B cell (primary cell): ENCODE measurements around the gene NOD2. TPM values are rescaled to one million over a fixed set of nuclear protein-coding genes. Genes with fewer than 3 reads are reported as not detected.

ENCODE experiments used
- ATAC-seq: fragments of 200-7000 bp; cut with Tn5 transposase; one replicate; pipeline ENCODE4 v1.10.0; 2021; ENCODE audit warnings: low read depth, mild to moderate bottlenecking, moderate number of reproducible peaks, moderate library complexity
- CTCF ChIA-PET: fragments of 350-600 bp; sonication (Branson Sonifier 250); formaldehyde crosslinking; loops from one replicate; lab custom pipeline; 2021; ENCODE audit warnings: antibody characterized with exemption, inconsistent platforms; lab: Charles Lee
- POLR2A ChIA-PET: fragments of 350-600 bp; sonication (Branson Sonifier 250); formaldehyde crosslinking; loops from one replicate; lab custom pipeline; 2021; ENCODE audit warnings: antibody characterized with exemption; lab: Charles Lee
- DNase-seq: peaks from one replicate; pipeline ENCODE4 v3.0.0; 2013
- H2AFZ ChIP-seq: 2 replicates; pipeline ENCODE4 v1.6.1; 2012; ENCODE audit warnings: mild to moderate bottlenecking, low read depth, low read length; ENCODE audit not compliant: insufficient read depth, poor library complexity, severe bottlenecking
- H3K27ac ChIP-seq, 2 donors: 1 replicate in 1 of 2; 2 replicates in 1 of 2; pipeline ENCODE4 v1.5.1; 2012 to 2013; ENCODE audit warnings: low read length in 2 of 2, mild to moderate bottlenecking in 2 of 2, moderate library complexity in 1 of 2
- H3K27me3 ChIP-seq, 4 experiments: fragments of 200-600 bp in 1 of 4; sonication (generic) in 1 of 4; replicated peaks in 1 of 4; 1 replicate in 2 of 4; 2 replicates in 2 of 4; pipeline versions ENCODE4 v1.6.1 to v1.7.0; 2013 to 2016; ENCODE audit warnings: low read length in 3 of 4, mild to moderate bottlenecking in 2 of 4, mixed read lengths in 1 of 4, moderate library complexity in 1 of 4; ENCODE audit not compliant: insufficient read depth in 4 of 4, control insufficient read depth in 3 of 4; ENCODE audit errors: control extremely low read depth in 1 of 4
- H3K36me3 ChIP-seq, 2 experiments: replicated peaks in 1 of 2; 1 replicate in 1 of 2; 2 replicates in 1 of 2; pipeline versions ENCODE4 v1.6.1 to v1.7.1; 2013; ENCODE audit warnings: low read length in 1 of 2; ENCODE audit not compliant: insufficient read depth in 2 of 2, control insufficient read depth in 1 of 2; ENCODE audit errors: control extremely low read depth in 1 of 2, extremely low read depth in 1 of 2
- H3K4me1 ChIP-seq, 2 donors: fragments of 200-600 bp in 1 of 2; sonication (generic) in 1 of 2; 1 replicate in 1 of 2; 2 replicates in 1 of 2; pipeline versions ENCODE4 v1.5.1 to v1.6.1; 2013 to 2017; ENCODE audit warnings: low read length in 2 of 2; ENCODE audit not compliant: control insufficient read depth in 2 of 2, insufficient read depth in 2 of 2
- H3K4me2 ChIP-seq: replicated peaks from 2 replicates; pipeline ENCODE3; 2012; ENCODE audit warnings: mild to moderate bottlenecking, low read depth, low read length; ENCODE audit not compliant: poor library complexity, severe bottlenecking
- H3K4me3 ChIP-seq, 5 experiments: fragments of 200-600 bp in 1 of 5; sonication (generic) in 1 of 5; 1 replicate in 3 of 5; 2 replicates in 2 of 5; pipeline versions ENCODE4 v1.5.1 to v1.7.0; 2011 to 2016; ENCODE audit warnings: low read length in 4 of 5, mild to moderate bottlenecking in 4 of 5, low read depth in 2 of 5, control low read depth in 1 of 5, moderate library complexity in 1 of 5; ENCODE audit not compliant: insufficient read depth in 1 of 5; ENCODE audit errors: control extremely low read depth in 1 of 5, extremely low read depth in 1 of 5
- H3K79me2 ChIP-seq: fragments of 200-600 bp; sonication (generic); one replicate; pipeline ENCODE4 v1.6.0; 2016; ENCODE audit warnings: low read length; ENCODE audit not compliant: control insufficient read depth, insufficient read depth
- H3K9ac ChIP-seq: fragments of 200-600 bp; sonication (generic); 2 replicates; pipeline ENCODE4 v1.6.1; 2017; ENCODE audit warnings: mild to moderate bottlenecking, low read length, moderate library complexity
- H3K9me3 ChIP-seq, 3 donors: one replicate each; pipeline versions ENCODE4 v1.6.1 to v1.7.1; 2013; ENCODE audit warnings: low read length in 2 of 3; ENCODE audit not compliant: control insufficient read depth in 2 of 3, insufficient read depth in 1 of 3; ENCODE audit errors: control extremely low read depth in 1 of 3
- H4K20me1 ChIP-seq: 2 replicates; pipeline ENCODE4 v1.6.0; 2012; ENCODE audit warnings: mild to moderate bottlenecking, low read length; ENCODE audit not compliant: insufficient read depth, control insufficient read depth, poor library complexity, severe bottlenecking
- H3K27ac Mint-ChIP-seq: one replicate; pipeline ENCODE4 v1.8.0; 2021; ENCODE audit warnings: mixed read lengths
- H3K27me3 Mint-ChIP-seq: one replicate; pipeline ENCODE4 v1.8.0; 2021; ENCODE audit warnings: mixed read lengths
- H3K4me1 Mint-ChIP-seq: one replicate; pipeline ENCODE4 v1.8.0; 2021; ENCODE audit warnings: mixed read lengths
- H3K4me3 Mint-ChIP-seq: one replicate; pipeline ENCODE4 v1.8.0; 2021; ENCODE audit warnings: mixed read lengths
- H3K9me3 Mint-ChIP-seq: one replicate; pipeline ENCODE4 v1.8.0; 2022; ENCODE audit warnings: mixed read lengths; ENCODE audit not compliant: insufficient read depth
- EZH2 ChIP-seq: IDR thresholded peaks from 2 replicates; pipeline ENCODE4 v1.6.1; 2012; ENCODE audit warnings: borderline replicate concordance, low read depth, mild to moderate bottlenecking, moderate library complexity, low read length; ENCODE audit not compliant: insufficient read depth, poor library complexity, severe bottlenecking
- WGBS: methylation state at CpG from one replicate; pipeline ENCODE4 v1.1.5; 2013; ENCODE audit warnings: missing lambda C conversion rate; ENCODE audit not compliant: insufficient coverage; 5-methylcytosine and 5-hydroxymethylcytosine counted together
- intact Hi-C: fragments of 100-400 bp; cut with micrococcal nuclease; formaldehyde crosslinking; loops from one replicate; pipeline ENCODE4 v1.10.0; 2022
- polyA plus RNA-seq: library from polyadenylated mRNA; depleted of rRNA; stranded (reverse); fragments of >200 nt; gene quantifications from 2 replicates; pipeline ENCODE4 v1.2.3, GENCODE V29; 2012
- total RNA-seq, 2 donors: library from RNA; stranded (reverse); fragments of 120-200 nt in 1 of 2; gene quantifications; 1 replicate in 1 of 2; 2 replicates in 1 of 2; pipeline versions ENCODE4 v1.2.3 to v1.2.4, GENCODE V29; 2013 to 2022
- TF ChIP-seq, protein P1 (sequence below): fragments of 200-600 bp; IDR thresholded peaks from one replicate; pipeline ENCODE4 v1.8.0; 2022; ENCODE audit warnings: antibody characterized with exemption, mild to moderate bottlenecking

NOD2 gene
- total and polyA plus RNA-seq, 2 donors (not counting 1 experiment from before 2014, with no cell fraction given), result 1.2 to 1.8 TPM

DNA sequence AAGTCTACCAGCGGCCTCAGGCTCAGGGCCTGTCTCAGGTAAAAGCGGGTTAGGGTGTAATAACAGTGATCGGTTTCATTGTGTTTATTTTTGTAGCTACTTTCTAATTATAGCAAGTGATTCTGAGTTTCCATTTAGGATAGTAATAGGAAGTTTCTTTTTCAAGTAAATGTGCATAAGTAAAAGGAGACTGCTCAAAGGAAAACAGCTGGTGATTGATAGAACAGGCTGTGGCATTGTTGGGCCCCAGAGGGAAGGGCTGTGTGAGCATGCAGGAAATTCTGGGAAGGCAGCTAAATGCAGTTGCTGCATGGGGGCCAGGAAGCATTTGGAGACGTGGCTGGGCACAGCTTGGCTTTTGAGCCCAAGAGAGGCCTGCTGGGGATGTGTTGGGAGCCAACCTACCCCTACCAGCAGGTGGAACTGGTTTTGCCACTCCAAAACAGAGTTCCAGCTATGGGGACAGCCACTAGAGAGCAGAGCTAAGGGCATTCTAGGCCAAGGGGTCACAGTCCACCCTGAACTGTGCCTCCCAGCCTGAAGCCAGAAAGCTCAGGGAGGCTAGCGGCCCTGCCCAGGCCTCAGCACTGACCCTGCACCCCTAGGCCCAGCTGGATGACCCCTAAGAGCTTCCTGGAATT lies 24.9 kb upstream of the NOD2 start:
- peaks cover 25% of the 10 kb centered on the region for H3K4me1 Mint-ChIP-seq
- no peaks in the 10 kb centered on the region for H3K27me3 ChIP-seq
- H4K20me1 ChIP-seq, result no peaks in the 10 kb centered on the region
- peaks cover 2 to 26% (median 14%) of the 10 kb centered on the region in 3 donors for H3K9me3 ChIP-seq
- ChIA-PET POLR2A (interaction anchor here (0.7 kb wide), 1 partner anchor 15 kb away, joined by 3 read pairs; no protein-coding TSS in a partner anchor), CTCF (interaction anchor here (0.6 to 9.5 kb wide), 14 partner anchors 8 to 643 kb away, joined by 3 to 154 read pairs (median 4); partner anchors contain the start of genes BRD7, CNEP1R1, CYLD and SNX20)
- H3K9me3 Mint-ChIP-seq, result no peaks in the 10 kb centered on the region
- H3K4me3 Mint-ChIP-seq, result no peak overlapping the region
- H3K27ac ChIP-seq, result peak overlapping the region in 1 of 2 donors; percentile 45
- DNase-seq (no peak), ATAC-seq (no peak)
- TF ChIP-seq EZH2, result no peak
- TF ChIP-seq, protein P1, sequence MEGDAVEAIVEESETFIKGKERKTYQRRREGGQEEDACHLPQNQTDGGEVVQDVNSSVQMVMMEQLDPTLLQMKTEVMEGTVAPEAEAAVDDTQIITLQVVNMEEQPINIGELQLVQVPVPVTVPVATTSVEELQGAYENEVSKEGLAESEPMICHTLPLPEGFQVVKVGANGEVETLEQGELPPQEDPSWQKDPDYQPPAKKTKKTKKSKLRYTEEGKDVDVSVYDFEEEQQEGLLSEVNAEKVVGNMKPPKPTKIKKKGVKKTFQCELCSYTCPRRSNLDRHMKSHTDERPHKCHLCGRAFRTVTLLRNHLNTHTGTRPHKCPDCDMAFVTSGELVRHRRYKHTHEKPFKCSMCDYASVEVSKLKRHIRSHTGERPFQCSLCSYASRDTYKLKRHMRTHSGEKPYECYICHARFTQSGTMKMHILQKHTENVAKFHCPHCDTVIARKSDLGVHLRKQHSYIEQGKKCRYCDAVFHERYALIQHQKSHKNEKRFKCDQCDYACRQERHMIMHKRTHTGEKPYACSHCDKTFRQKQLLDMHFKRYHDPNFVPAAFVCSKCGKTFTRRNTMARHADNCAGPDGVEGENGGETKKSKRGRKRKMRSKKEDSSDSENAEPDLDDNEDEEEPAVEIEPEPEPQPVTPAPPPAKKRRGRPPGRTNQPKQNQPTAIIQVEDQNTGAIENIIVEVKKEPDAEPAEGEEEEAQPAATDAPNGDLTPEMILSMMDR, result no peak
- H3K4me1 ChIP-seq, result peaks cover 10 to 21% of the 10 kb centered on the region in 2 donors
- H3K4me2 ChIP-seq, result no peak overlapping the region
- no peak overlapping the region for H3K4me3 ChIP-seq
- H3K27me3 Mint-ChIP-seq, result no peaks in the 10 kb centered on the region
- H2AFZ ChIP-seq, result no peak overlapping the region
- peaks cover 6% of the 10 kb centered on the region for H3K79me2 ChIP-seq
- peaks cover 0 to 33% of the 10 kb centered on the region in 2 experiments for H3K36me3 ChIP-seq
- peak overlapping the region; percentile 60 for H3K27ac Mint-ChIP-seq
- no peak overlapping the region for H3K9ac ChIP-seq
- intact Hi-C loops, result loop anchor here (5.0 kb wide), 1 partner anchor 641 kb away; the partner anchor contains the start of gene CNEP1R1
- WGBS, result 33% methylated on average over 1 of the region's 5 CpGs

DNA sequence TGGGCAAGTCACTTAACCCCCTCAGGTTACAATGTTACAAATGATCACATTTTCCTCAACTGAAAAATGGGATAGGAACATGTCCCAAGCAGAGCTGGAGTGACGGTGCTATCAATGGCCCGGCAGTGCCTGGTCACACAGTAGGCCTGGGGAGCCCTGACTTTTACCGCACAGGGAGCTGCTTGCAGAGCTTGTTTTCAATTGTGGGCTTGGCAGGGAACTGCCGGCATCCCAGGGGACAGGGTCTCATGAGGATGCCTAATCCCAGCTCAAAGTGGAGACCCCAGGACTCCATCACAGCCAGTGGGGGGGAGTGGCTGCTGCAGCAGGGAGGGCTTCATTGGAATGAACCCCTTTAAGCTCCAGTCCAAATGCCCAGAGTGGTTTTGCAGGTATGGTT lies 23.7 kb upstream of the NOD2 start:
- Mint-ChIP-seq H3K27ac (no peak overlapping the region), H3K4me1 (peaks cover 25% of the 10 kb centered on the region), H3K4me3 (no peak overlapping the region), H3K27me3 (no peaks in the 10 kb centered on the region), H3K9me3 (peaks cover 2% of the 10 kb centered on the region)
- ATAC-seq (no peak), DNase-seq (no peak)
- POLR2A ChIA-PET, result no interaction called here
- Histone ChIP-seq H3K4me3 (no peak overlapping the region), H3K27me3 (no peaks in the 10 kb centered on the region), H2AFZ (no peak overlapping the region), H3K9me3 (peaks cover 2 to 37% (median 14%) of the 10 kb centered on the region in 3 donors), H3K36me3 (peaks cover 0 to 45% of the 10 kb centered on the region in 2 experiments), H3K9ac (no peak overlapping the region), H3K4me1 (peaks cover 10 to 20% of the 10 kb centered on the region in 2 donors), H3K27ac (peak overlapping the region in 1 of 2 donors; percentile 10), H3K79me2 (peaks cover 6% of the 10 kb centered on the region), H3K4me2 (no peak overlapping the region), H4K20me1 (no peaks in the 10 kb centered on the region)
- CTCF ChIA-PET, result interaction anchor here (1.1 to 9.5 kb wide), 4 partner anchors 7 to 136 kb away, joined by 3 to 154 read pairs (median 102); partner anchors contain the start of gene SNX20
- intact Hi-C loops, result loop anchor here (2.0 to 5.0 kb wide), 2 partner anchors 77 to 642 kb away; partner anchors contain the start of gene CNEP1R1
- TF ChIP-seq EZH2, result no peak
- TF ChIP-seq, protein P1, result no peak
- 96% methylated on average over 4 of the region's 4 CpGs for WGBS
